Endothelial cell of umbilical vein (primary cell): ENCODE results near the gene LHFPL2.

Experiments
- EZH2 ChIP-seq: IDR thresholded peaks from 2 replicates; pipeline ENCODE4 v1.6.1; 2012; ENCODE audit warnings: borderline replicate concordance, low read depth, mild to moderate bottlenecking, moderate library complexity, low read length, inconsistent platforms; ENCODE audit not compliant: severe bottlenecking
- FOS ChIP-seq: IDR thresholded peaks from 2 replicates; pipeline ENCODE4 v1.6.1; 2011; ENCODE audit warnings: mild to moderate bottlenecking, low read length, moderate library complexity, borderline replicate concordance; ENCODE audit not compliant: insufficient read depth
- GATA2 ChIP-seq: IDR thresholded peaks from 2 replicates; pipeline ENCODE4 v1.7.0; 2011; ENCODE audit warnings: low read depth, mild to moderate bottlenecking, moderate library complexity, mixed read lengths, low read length; ENCODE audit not compliant: insufficient read length, insufficient read depth
- JUN ChIP-seq: IDR thresholded peaks from 2 replicates; pipeline ENCODE4 v1.6.1; 2011; ENCODE audit warnings: borderline replicate concordance, low read depth; ENCODE audit not compliant: insufficient read length, insufficient read depth
- MYC ChIP-seq: IDR thresholded peaks from one replicate; pipeline ENCODE4 v1.6.1; 2011; ENCODE audit warnings: mild to moderate bottlenecking, low read depth, low read length
- POLR2A ChIP-seq: IDR thresholded peaks from 2 replicates; pipeline ENCODE4 v1.6.1; 2012; ENCODE audit warnings: low read depth, mild to moderate bottlenecking, control low read depth, low read length
- POLR2AphosphoS5 ChIP-seq: IDR thresholded peaks from 2 replicates; pipeline ENCODE4 v1.6.1; 2012; ENCODE audit warnings: low read depth, mild to moderate bottlenecking, control low read depth, low read length, moderate library complexity; ENCODE audit not compliant: insufficient read depth
- TF ChIP-seq, protein P1 (sequence below), 2 donors: IDR thresholded peaks; 1 replicate in 1 of 2; 2 replicates in 1 of 2; pipeline ENCODE4 v1.5.1; 2011; ENCODE audit warnings: low read length in 2 of 2, mild to moderate bottlenecking in 2 of 2, moderate library complexity in 2 of 2, control low read depth in 1 of 2, inconsistent platforms in 1 of 2, low read depth in 1 of 2; ENCODE audit not compliant: insufficient read depth in 1 of 2; ENCODE audit errors: extremely low read depth in 1 of 2
- TF ChIP-seq, protein P2 (sequence below): IDR thresholded peaks from 2 replicates; pipeline ENCODE4 v1.6.1; 2011; ENCODE audit not compliant: insufficient read depth, insufficient read length

DNA sequence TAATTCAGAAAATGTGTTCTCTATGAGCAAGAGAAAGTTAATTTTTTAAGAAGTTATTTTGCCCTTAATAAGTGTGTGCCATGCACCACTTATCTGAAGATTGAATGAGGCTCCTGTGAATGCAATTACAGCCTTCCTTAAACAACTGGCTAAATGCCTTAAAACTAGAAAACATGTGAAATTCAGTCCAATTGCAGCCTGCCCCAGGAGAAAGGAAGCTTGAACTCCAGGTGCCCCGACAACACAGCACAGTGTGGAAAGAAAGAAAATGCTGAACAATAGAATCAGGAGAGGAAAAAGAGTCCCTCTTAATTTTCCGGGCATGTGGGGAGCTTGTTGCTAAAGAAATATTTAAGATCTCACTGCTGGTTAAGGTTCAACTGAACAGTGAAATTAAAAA lies 8.8 kb downstream of the LHFPL2 start:
- TF ChIP-seq EZH2 (no peak), POLR2A (no peak), POLR2AphosphoS5 (no peak), MYC (no peak), GATA2 (no peak), FOS (no peak), JUN (no peak)
- TF ChIP-seq, protein P1, sequence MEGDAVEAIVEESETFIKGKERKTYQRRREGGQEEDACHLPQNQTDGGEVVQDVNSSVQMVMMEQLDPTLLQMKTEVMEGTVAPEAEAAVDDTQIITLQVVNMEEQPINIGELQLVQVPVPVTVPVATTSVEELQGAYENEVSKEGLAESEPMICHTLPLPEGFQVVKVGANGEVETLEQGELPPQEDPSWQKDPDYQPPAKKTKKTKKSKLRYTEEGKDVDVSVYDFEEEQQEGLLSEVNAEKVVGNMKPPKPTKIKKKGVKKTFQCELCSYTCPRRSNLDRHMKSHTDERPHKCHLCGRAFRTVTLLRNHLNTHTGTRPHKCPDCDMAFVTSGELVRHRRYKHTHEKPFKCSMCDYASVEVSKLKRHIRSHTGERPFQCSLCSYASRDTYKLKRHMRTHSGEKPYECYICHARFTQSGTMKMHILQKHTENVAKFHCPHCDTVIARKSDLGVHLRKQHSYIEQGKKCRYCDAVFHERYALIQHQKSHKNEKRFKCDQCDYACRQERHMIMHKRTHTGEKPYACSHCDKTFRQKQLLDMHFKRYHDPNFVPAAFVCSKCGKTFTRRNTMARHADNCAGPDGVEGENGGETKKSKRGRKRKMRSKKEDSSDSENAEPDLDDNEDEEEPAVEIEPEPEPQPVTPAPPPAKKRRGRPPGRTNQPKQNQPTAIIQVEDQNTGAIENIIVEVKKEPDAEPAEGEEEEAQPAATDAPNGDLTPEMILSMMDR (IDR thresholded peaks at IDR 0.05; ENCODE audit: extremely low read depth in 1 of 2, insufficient read depth in 1 of 2, low read depth in 1 of 2, low read length in 2 of 2) = no peak
- TF ChIP-seq, protein P2, sequence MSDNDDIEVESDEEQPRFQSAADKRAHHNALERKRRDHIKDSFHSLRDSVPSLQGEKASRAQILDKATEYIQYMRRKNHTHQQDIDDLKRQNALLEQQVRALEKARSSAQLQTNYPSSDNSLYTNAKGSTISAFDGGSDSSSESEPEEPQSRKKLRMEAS = no peak
